Upper lobe of left lung (tissue), 6 donors: ENCODE measurements around the gene AKAP12. TPM values are rescaled to one million over a fixed set of nuclear protein-coding genes. Genes with fewer than 3 reads are reported as not detected.

Source experiments
- ATAC-seq, 2 donors: fragments of 200-7000 bp; cut with Tn5 transposase; one replicate each; pipeline ENCODE4 v1.9.1; 2022; ENCODE audit warnings: mild to moderate bottlenecking in 2 of 2, moderate library complexity in 2 of 2; ENCODE audit not compliant: low FRiP score in 2 of 2
- DNase-seq, 2 donors: peaks; one replicate each; pipeline ENCODE4 v3.0.0-alpha.2; 2019 to 2020
- H3K27ac ChIP-seq, 4 donors: fragments of 200-600 bp; sonication (generic); one replicate each; pipeline ENCODE4 v1.5.1; 2016 to 2019
- H3K27me3 ChIP-seq, 4 donors: fragments of 200-600 bp; sonication (generic); one replicate each; pipeline ENCODE4 v1.5.1; 2017 to 2019
- H3K36me3 ChIP-seq, 4 donors: fragments of 200-600 bp; sonication (generic); one replicate each; pipeline ENCODE4 v1.5.1; 2016 to 2019
- H3K4me1 ChIP-seq, 4 donors: fragments of 200-600 bp; sonication (generic); one replicate each; pipeline ENCODE4 v1.5.1; 2018 to 2019
- H3K4me3 ChIP-seq, 4 donors: fragments of 200-600 bp; sonication (generic); one replicate each; pipeline ENCODE4 v1.5.1; 2017 to 2019; ENCODE audit warnings: mild to moderate bottlenecking in 2 of 4, moderate library complexity in 1 of 4
- H3K9me3 ChIP-seq, 4 donors: fragments of 200-600 bp; sonication (generic); one replicate each; pipeline ENCODE4 v1.5.1; 2018 to 2019
- CTCF ChIP-seq, 6 experiments: fragments of 450-650 bp in 4 of 6; fragments of 200-600 bp in 2 of 6; sonication (generic) in 2 of 6; IDR thresholded peaks; one replicate each; pipeline ENCODE4 v1.5.1; 2016 to 2019; ENCODE audit warnings: antibody characterized with exemption in 6 of 6
- EP300 ChIP-seq, 4 donors: sonication (generic); formaldehyde crosslinking; IDR thresholded peaks; one replicate each; pipeline ENCODE4 v1.5.1; 2017; ENCODE audit warnings: antibody characterized with exemption in 4 of 4, control low read depth in 2 of 4
- POLR2A ChIP-seq, 4 donors: fragments of 450-650 bp; IDR thresholded peaks; one replicate each; pipeline ENCODE4 v1.5.1; 2016 to 2017; ENCODE audit warnings: antibody characterized with exemption in 4 of 4, mild to moderate bottlenecking in 2 of 4
- POLR2AphosphoS5 ChIP-seq, 2 donors: sonication (generic); formaldehyde crosslinking; IDR thresholded peaks; one replicate each; pipeline ENCODE4 v1.5.1; 2017; ENCODE audit warnings: antibody characterized with exemption in 2 of 2
- WGBS, 2 donors: methylation state at CpG; one replicate each; pipeline ENCODE4 v1.1.5; 2017 to 2018; 5-methylcytosine and 5-hydroxymethylcytosine counted together
- total RNA-seq, 6 donors: library from RNA; depleted of rRNA in 4 of 6; stranded (reverse); fragments of >200 nt in 4 of 6; gene quantifications; one replicate each; pipeline versions ENCODE4 v1.1.0 to v1.2.1, GENCODE V29; 2016 to 2021
- donor health status: DM: no; HTN: no; CAD: no; lungs with moderate emphysema.
- donor health status: DM: no; HTN: yes; CAD: no; lungs with severe emphysema.

Gene AKAP12
- total RNA-seq, 6 donors from 2014 or later, result 17.7 to 67.7 (median 37.7) TPM

- TF ChIP-seq POLR2AphosphoS5 (IDR thresholded peaks at IDR 0.05), result no peak
- TF ChIP-seq CTCF (IDR thresholded peaks at IDR 0.05), result no peak
- TF ChIP-seq POLR2A (IDR thresholded peaks at IDR 0.05), result no peak
- no peak for TF ChIP-seq EP300 (IDR thresholded peaks at IDR 0.05)
- Histone ChIP-seq H3K36me3 (no peaks in the 10 kb centered on the region), H3K27me3 (no peaks in the 10 kb centered on the region), H3K27ac (no peak overlapping the region), H3K9me3 (no peaks in the 10 kb centered on the region), H3K4me1 (peaks cover 4 to 14% (median 10%) of the 10 kb centered on the region in 4 donors), H3K4me3 (no peak overlapping the region)
- 63 to 72% methylated on average over 1 of the region's 1 CpG for WGBS, 2 donors
- no peak for ATAC-seq
- no peak for DNase-seq
These were observed 23.3 kb downstream of the AKAP12 start for GRCh38 chr6:151263035-151263434.

GRCh38 chr6:151263967-151264366 is 24.2 kb downstream of the AKAP12 start:
- Histone ChIP-seq H3K4me1 (peaks cover 4 to 14% (median 8%) of the 10 kb centered on the region in 4 donors), H3K9me3 (no peaks in the 10 kb centered on the region), H3K36me3 (no peaks in the 10 kb centered on the region), H3K27me3 (no peaks in the 10 kb centered on the region), H3K27ac (no peak overlapping the region), H3K4me3 (no peak overlapping the region)
- DNase-seq, result peak in 1 of 2 donors; percentile 45
- WGBS, 2 donors, result 61 to 78% methylated on average over 3 of the region's 3 CpGs
- peak; percentile 75 to 76 for ATAC-seq
- no peak for TF ChIP-seq CTCF (IDR thresholded peaks at IDR 0.05)
- TF ChIP-seq POLR2A (IDR thresholded peaks at IDR 0.05), result no peak
- TF ChIP-seq POLR2AphosphoS5 (IDR thresholded peaks at IDR 0.05), result no peak
- no peak for TF ChIP-seq EP300 (IDR thresholded peaks at IDR 0.05)

- Histone ChIP-seq H3K9me3 (no peaks in the 10 kb centered on the region), H3K27me3 (no peaks in the 10 kb centered on the region), H3K4me3 (no peak overlapping the region), H3K27ac (no peak overlapping the region), H3K4me1 (peaks cover 10 to 23% (median 14%) of the 10 kb centered on the region in 4 donors), H3K36me3 (no peaks in the 10 kb centered on the region)
- TF ChIP-seq POLR2AphosphoS5 (IDR thresholded peaks at IDR 0.05) (no peak), CTCF (IDR thresholded peaks at IDR 0.05) (no peak), EP300 (IDR thresholded peaks at IDR 0.05) (no peak), POLR2A (IDR thresholded peaks at IDR 0.05) (no peak)
- no peak for DNase-seq
- no peak for ATAC-seq
These were observed 25.5 kb downstream of the AKAP12 start for GRCh38 chr6:151265282-151265681.

- H3K27ac ChIP-seq, result peak overlapping the region in 1 of 4 donors; percentile 0
- H3K27me3 ChIP-seq, result no peaks in the 10 kb centered on the region
- H3K36me3 ChIP-seq, result no peaks in the 10 kb centered on the region
- no peak for DNase-seq
- H3K9me3 ChIP-seq, result no peaks in the 10 kb centered on the region
- H3K4me1 ChIP-seq, result peaks cover 5 to 15% (median 7%) of the 10 kb centered on the region in 4 donors
- WGBS, 2 donors, result 42 to 52% methylated on average over 4 of the region's 4 CpGs
- TF ChIP-seq POLR2AphosphoS5 (IDR thresholded peaks at IDR 0.05), result no peak
- TF ChIP-seq POLR2A (IDR thresholded peaks at IDR 0.05), result no peak
- no peak for TF ChIP-seq CTCF (IDR thresholded peaks at IDR 0.05)
- no peak for TF ChIP-seq EP300 (IDR thresholded peaks at IDR 0.05)
- peak in 1 of 2 donors; percentile 83 for ATAC-seq
- H3K4me3 ChIP-seq, result no peak overlapping the region
These were observed 29.7 kb downstream of the AKAP12 start for GRCh38 chr6:151269321-151269995.

- H3K4me3 ChIP-seq, result no peak overlapping the region
- TF ChIP-seq POLR2AphosphoS5 (IDR thresholded peaks at IDR 0.05) (no peak), CTCF (IDR thresholded peaks at IDR 0.05) (no peak), EP300 (IDR thresholded peaks at IDR 0.05) (no peak), POLR2A (IDR thresholded peaks at IDR 0.05) (no peak)
- DNase-seq, result no peak
These were observed 35.4 kb downstream of the AKAP12 start for GRCh38 chr6:151275121-151275520.

More at GRCh38 chr6:151275121-151275520, 35.4 kb downstream of the AKAP12 start:
- Histone ChIP-seq H3K4me1 (peaks cover 0 to 6% (median 0%) of the 10 kb centered on the region in 4 donors), H3K9me3 (no peaks in the 10 kb centered on the region), H3K36me3 (no peaks in the 10 kb centered on the region), H3K27me3 (no peaks in the 10 kb centered on the region), H3K27ac (no peak overlapping the region)
- WGBS, 2 donors, result 90 to 97% methylated on average over 6 of the region's 6 CpGs
- ATAC-seq, result no peak
